CD4-positive, alpha-beta memory T cell (primary cell): ENCODE data around the gene ZMYND11. TPM values are rescaled to one million over a fixed set of nuclear protein-coding genes. Genes with fewer than 3 reads are reported as not detected.
A peak's percentile ranks its signal among the peaks of the same experiment; 100 is the strongest.
"Not testable (repeated sequence)": the region's sequence is repeated elsewhere in the genome, so short reads cannot be mapped to it uniquely, and the experiment has no call there.

Experiments
- CTCF ChIA-PET: fragments of 350-600 bp; sonication (Branson Sonifier 250); formaldehyde crosslinking; loops from one replicate; lab custom pipeline; 2021; ENCODE audit warnings: inconsistent platforms; ENCODE audit not compliant: partially characterized antibody; lab: Charles Lee
- POLR2A ChIA-PET: fragments of 350-600 bp; sonication (Branson Sonifier 250); formaldehyde crosslinking; loops from one replicate; lab custom pipeline; 2021; ENCODE audit not compliant: partially characterized antibody; lab: Charles Lee
- DNase-seq, 5 donors: peaks; one replicate each; pipeline versions ENCODE4 v3.0.0 to v3.0.0-alpha.2; 2020 to 2022; ENCODE audit warnings: mixed read lengths in 1 of 5
- H3K27ac ChIP-seq: one replicate; pipeline ENCODE4 v1.7.0; 2013; ENCODE audit warnings: low read depth, low read length
- H3K27me3 ChIP-seq: 2 replicates; pipeline ENCODE4 v1.7.0; 2013; ENCODE audit warnings: mild to moderate bottlenecking, low read length, moderate library complexity; ENCODE audit not compliant: insufficient read depth
- H3K36me3 ChIP-seq: 2 replicates; pipeline ENCODE4 v1.7.0; 2013; ENCODE audit warnings: mild to moderate bottlenecking, low read length, moderate library complexity; ENCODE audit not compliant: insufficient read depth
- H3K4me1 ChIP-seq: 2 replicates; pipeline ENCODE4 v1.7.0; 2013; ENCODE audit warnings: mild to moderate bottlenecking, low read length, moderate library complexity; ENCODE audit not compliant: insufficient read depth
- H3K4me3 ChIP-seq, 2 donors: one replicate each; pipeline ENCODE4 v1.7.0; 2013; ENCODE audit warnings: low read length in 2 of 2, mild to moderate bottlenecking in 1 of 2
- H3K9me3 ChIP-seq, 2 donors: one replicate each; pipeline ENCODE4 v1.7.0; 2013; ENCODE audit warnings: low read length in 2 of 2, control low read depth in 1 of 2; ENCODE audit not compliant: control insufficient read depth in 1 of 2
- H3K27ac Mint-ChIP-seq, 7 donors: one replicate each; pipeline ENCODE4 v1.8.0; 2020 to 2021; ENCODE audit warnings: mixed read lengths in 7 of 7, mild to moderate bottlenecking in 6 of 7, inconsistent platforms in 3 of 7, moderate library complexity in 3 of 7
- H3K27me3 Mint-ChIP-seq, 2 donors: one replicate each; pipeline ENCODE4 v1.8.0; 2020 to 2021; ENCODE audit warnings: mixed read lengths in 2 of 2
- H3K36me3 Mint-ChIP-seq, 2 donors: one replicate each; pipeline ENCODE4 v1.8.0; 2020 to 2021; ENCODE audit warnings: mixed read lengths in 2 of 2, inconsistent platforms in 1 of 2, mild to moderate bottlenecking in 1 of 2
- H3K4me1 Mint-ChIP-seq, 4 donors: one replicate each; pipeline ENCODE4 v1.8.0; 2020 to 2021; ENCODE audit warnings: mixed read lengths in 4 of 4, mild to moderate bottlenecking in 1 of 4
- H3K4me3 Mint-ChIP-seq, 8 donors: one replicate each; pipeline ENCODE4 v1.8.0; 2020 to 2021; ENCODE audit warnings: mixed read lengths in 8 of 8, mild to moderate bottlenecking in 7 of 8, moderate library complexity in 6 of 8, inconsistent platforms in 3 of 8
- H3K9me3 Mint-ChIP-seq, 8 donors: one replicate each; pipeline ENCODE4 v1.8.0; 2020 to 2021; ENCODE audit warnings: mixed read lengths in 8 of 8, mild to moderate bottlenecking in 5 of 8, inconsistent platforms in 3 of 8, moderate library complexity in 1 of 8
- intact Hi-C: fragments of 100-400 bp; cut with micrococcal nuclease; formaldehyde crosslinking; loops from one replicate; pipeline ENCODE4 v1.15.1; 2023
- polyA plus RNA-seq, 2 donors: library from polyadenylated mRNA; unstranded; fragments of 300-500 nt; fragmentation: Illumina TruSeq; gene quantifications; one replicate each; pipeline ENCODE4 v1.2.3, GENCODE V29; 2021
- total RNA-seq, 2 experiments: library from RNA; stranded (reverse); gene quantifications; one replicate each; pipeline ENCODE4 v1.2.3, GENCODE V29; 2021

ZMYND11 gene
- total and polyA plus RNA-seq, 4 experiments from 2014 or later: 26.6 to 63.2 (median 52.1) TPM

GRCh38 chr10:299512-299911 lies 164.3 kb downstream of the ZMYND11 start:
- Mint-ChIP-seq H3K36me3 (peaks cover 11 to 12% of the 10 kb centered on the region in 2 donors), H3K4me3 (peak overlapping the region in 1 of 8 donors; percentile 13), H3K27ac (peak overlapping the region in 1 of 7 donors; percentile 40), H3K9me3 (peaks cover 0 to 2% (median 0%) of the 10 kb centered on the region in 8 donors), H3K4me1 (peaks cover 0 to 2% (median under 1%) of the 10 kb centered on the region in 4 donors), H3K27me3 (no peaks in the 10 kb centered on the region)
- H3K9me3 ChIP-seq: no peaks in the 10 kb centered on the region
- ChIA-PET CTCF (no interaction called here), POLR2A (interaction anchor here (0.6 kb wide), 1 partner anchor 18 kb away, joined by 3 read pairs; no protein-coding TSS in a partner anchor)
- intact Hi-C loops: no loop called here
- no peak for DNase-seq
- H3K4me1 ChIP-seq: no peaks in the 10 kb centered on the region
- no peak overlapping the region for H3K27ac ChIP-seq
- no peaks in the 10 kb centered on the region for H3K36me3 ChIP-seq
- H3K27me3 ChIP-seq: no peaks in the 10 kb centered on the region
- H3K4me3 ChIP-seq: no peak overlapping the region

GRCh38 chr10:299969-300368 lies 164.7 kb downstream of the ZMYND11 start:
- Histone ChIP-seq H3K4me1 (no peaks in the 10 kb centered on the region), H3K36me3 (no peaks in the 10 kb centered on the region), H3K27me3 (no peaks in the 10 kb centered on the region), H3K4me3 (no peak overlapping the region), H3K9me3 (no peaks in the 10 kb centered on the region), H3K27ac (no peak overlapping the region)
- CTCF ChIA-PET: no interaction called here
- H3K36me3 Mint-ChIP-seq: peaks cover 11 to 12% of the 10 kb centered on the region in 2 donors
- H3K9me3 Mint-ChIP-seq: peaks cover 0 to 2% (median 0%) of the 10 kb centered on the region in 8 donors
- H3K27me3 Mint-ChIP-seq: no peaks in the 10 kb centered on the region
- DNase-seq: no peak
- no peak overlapping the region for H3K27ac Mint-ChIP-seq
- intact Hi-C loops: no loop called here
- peak overlapping the region in 1 of 8 donors; percentile 13 for H3K4me3 Mint-ChIP-seq
- H3K4me1 Mint-ChIP-seq: peaks cover 0 to 2% (median under 1%) of the 10 kb centered on the region in 4 donors
- POLR2A ChIA-PET: no interaction called here

- DNase-seq, H3K4me3 ChIP-seq, H3K4me1 Mint-ChIP-seq, H3K27ac ChIP-seq, H3K27ac Mint-ChIP-seq, H3K4me3 Mint-ChIP-seq, H3K27me3 Mint-ChIP-seq, H3K27me3 ChIP-seq, H3K36me3 ChIP-seq, H3K4me1 ChIP-seq, H3K9me3 ChIP-seq, POLR2A ChIA-PET, H3K9me3 Mint-ChIP-seq, intact Hi-C loops, CTCF ChIA-PET: not testable (repeated sequence)
- H3K36me3 Mint-ChIP-seq: peaks cover 11 to 12% of the 10 kb centered on the region in 2 donors
These were observed 165.3 kb downstream of the ZMYND11 start for GRCh38 chr10:300580-300979.

- ChIA-PET POLR2A (no interaction called here), CTCF (no interaction called here)
- Histone ChIP-seq H3K4me3 (no peak overlapping the region), H3K36me3 (no peaks in the 10 kb centered on the region), H3K27me3 (no peaks in the 10 kb centered on the region), H3K27ac (no peak overlapping the region), H3K9me3 (no peaks in the 10 kb centered on the region), H3K4me1 (no peaks in the 10 kb centered on the region)
- DNase-seq: no peak
- Mint-ChIP-seq H3K4me1 (peaks cover 0 to 2% (median under 1%) of the 10 kb centered on the region in 4 donors), H3K36me3 (peaks cover 11% of the 10 kb centered on the region in 2 donors), H3K9me3 (peaks cover 0 to under 1% (median 0%) of the 10 kb centered on the region in 8 donors), H3K4me3 (no peak overlapping the region), H3K27me3 (no peaks in the 10 kb centered on the region), H3K27ac (no peak overlapping the region)
- intact Hi-C loops: no loop called here
These were observed 166.3 kb downstream of the ZMYND11 start for GRCh38 chr10:301536-301935.

Other genes with a start within 250 kb of the ZMYND11 start
- not detected for gene TUBB8, start 86.2 kb upstream of the ZMYND11 start, total RNA-seq
- gene TUBB8, start 86.2 kb upstream of the ZMYND11 start, polyA plus RNA-seq: not detected